IPS-NIHi7 (cell line): ENCODE results near the gene GABRP.
A peak's percentile ranks its signal among the peaks of the same experiment; 100 is the strongest.
"Not testable (repeated sequence)": the region's sequence is repeated elsewhere in the genome, so short reads cannot be mapped to it uniquely, and the experiment has no call there.

Source experiments
- DNase-seq: peaks from one replicate; pipeline ENCODE4 v3.0.0; 2012; ENCODE audit warnings: mixed read lengths; ENCODE audit errors: extremely low spot score

GABRP gene

GRCh38 chr5:170792878-170793277 is 9.4 kb downstream of the GABRP start:
- DNase-seq = no peak

- DNase-seq = no peak
These were observed 11.6 kb downstream of the GABRP start for GRCh38 chr5:170795154-170795553.

DNA sequence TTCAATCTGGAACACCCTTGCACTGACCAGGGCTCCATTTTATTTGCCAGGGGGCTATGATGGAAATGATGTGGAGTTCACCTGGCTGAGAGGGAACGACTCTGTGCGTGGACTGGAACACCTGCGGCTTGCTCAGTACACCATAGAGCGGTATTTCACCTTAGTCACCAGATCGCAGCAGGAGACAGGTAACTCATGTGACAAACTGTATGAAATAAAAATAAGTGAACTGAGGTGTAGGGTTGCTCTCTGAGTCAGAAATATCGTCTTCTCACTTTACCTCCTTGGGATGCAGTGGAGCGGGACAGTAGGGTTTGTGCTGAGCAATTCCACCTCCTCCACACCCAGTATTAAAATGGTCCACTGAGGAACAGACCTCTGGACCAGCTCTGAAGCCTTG is 22.1 kb downstream of the GABRP start:
- DNase-seq = no peak

- DNase-seq = peak; percentile 78
These were observed 26.0 kb downstream of the GABRP start for GRCh38 chr5:170809551-170809950.

DNA sequence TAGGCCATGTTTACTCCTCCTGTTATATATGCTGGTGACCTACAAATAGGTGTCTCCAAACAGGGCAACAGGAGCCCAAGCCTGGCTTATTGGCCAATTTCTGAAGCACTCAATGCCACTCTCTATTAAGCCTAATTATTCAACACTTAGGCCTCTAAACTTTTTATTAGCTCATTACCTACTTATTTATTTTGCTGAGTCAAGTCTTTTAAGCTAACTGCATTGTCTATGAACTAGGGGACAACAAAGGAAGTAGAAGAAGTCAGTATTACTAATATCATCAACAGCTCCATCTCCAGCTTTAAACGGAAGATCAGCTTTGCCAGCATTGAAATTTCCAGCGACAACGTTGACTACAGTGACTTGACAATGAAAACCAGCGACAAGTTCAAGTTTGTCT is 28.2 kb downstream of the GABRP start:
- DNase-seq = no peak

DNA sequence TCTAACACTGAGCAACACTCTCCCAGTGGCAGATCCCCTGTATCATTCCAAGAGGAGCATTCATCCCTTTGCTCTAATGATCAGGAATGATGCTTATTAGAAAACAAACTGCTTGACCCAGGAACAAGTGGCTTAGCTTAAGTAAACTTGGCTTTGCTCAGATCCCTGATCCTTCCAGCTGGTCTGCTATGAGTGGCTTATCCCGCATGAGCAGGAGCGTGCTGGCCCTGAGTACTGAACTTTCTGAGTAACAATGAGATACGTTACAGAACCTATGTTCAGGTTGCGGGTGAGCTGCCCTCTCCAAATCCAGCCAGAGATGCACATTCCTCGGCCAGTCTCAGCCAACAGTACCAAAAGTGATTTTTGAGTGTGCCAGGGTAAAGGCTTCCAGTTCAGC is 29.7 kb downstream of the GABRP start:
- no peak for DNase-seq

- no peak for DNase-seq
These were observed 33.7 kb downstream of the GABRP start for GRCh38 chr5:170817195-170817594.

DNA sequence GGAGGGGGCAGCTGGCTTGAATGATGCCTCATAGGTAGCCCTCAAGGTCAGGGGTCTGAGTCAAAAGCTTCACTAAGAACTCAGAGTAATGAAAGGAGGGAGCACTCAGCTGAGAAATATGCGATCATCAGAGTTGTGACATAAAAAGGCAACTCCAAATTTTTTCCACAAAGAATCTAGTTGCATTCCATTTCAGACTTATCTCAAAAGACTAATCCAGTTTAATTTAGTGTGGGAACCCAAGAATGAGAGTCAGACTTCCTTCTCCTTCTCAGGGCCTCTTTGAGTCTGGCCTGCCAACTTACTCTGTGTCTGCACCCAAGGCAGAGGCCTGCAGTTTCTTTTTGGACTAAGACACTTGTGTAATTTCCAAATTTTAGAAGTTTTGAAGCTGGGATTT is 34.7 kb downstream of the GABRP start:
- no peak for DNase-seq

DNA sequence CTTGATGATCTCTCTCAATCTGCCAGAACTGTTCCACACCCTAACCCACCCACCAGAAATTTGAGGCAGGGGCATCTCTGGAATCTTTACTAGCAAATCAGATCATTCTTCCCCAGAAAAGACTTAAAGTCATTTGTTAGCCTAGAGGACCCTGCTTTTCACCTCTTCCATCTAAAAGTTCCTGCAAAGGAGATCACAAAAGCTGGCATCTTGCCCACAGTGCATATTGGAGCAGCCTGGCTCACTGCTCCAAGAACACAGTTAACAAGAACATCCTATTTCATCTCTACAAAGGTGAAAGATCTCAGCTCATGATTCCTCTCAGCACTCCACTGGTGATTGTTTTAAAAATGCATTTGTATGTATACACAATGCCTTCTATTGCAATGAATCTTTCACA is 36.3 kb downstream of the GABRP start:
- no peak for DNase-seq

- no peak for DNase-seq
These were observed 37.8 kb downstream of the GABRP start for GRCh38 chr5:170821257-170821800.

GRCh38 chr5:170826117-170826516 is 42.6 kb downstream of the GABRP start:
- DNase-seq = no peak

DNA sequence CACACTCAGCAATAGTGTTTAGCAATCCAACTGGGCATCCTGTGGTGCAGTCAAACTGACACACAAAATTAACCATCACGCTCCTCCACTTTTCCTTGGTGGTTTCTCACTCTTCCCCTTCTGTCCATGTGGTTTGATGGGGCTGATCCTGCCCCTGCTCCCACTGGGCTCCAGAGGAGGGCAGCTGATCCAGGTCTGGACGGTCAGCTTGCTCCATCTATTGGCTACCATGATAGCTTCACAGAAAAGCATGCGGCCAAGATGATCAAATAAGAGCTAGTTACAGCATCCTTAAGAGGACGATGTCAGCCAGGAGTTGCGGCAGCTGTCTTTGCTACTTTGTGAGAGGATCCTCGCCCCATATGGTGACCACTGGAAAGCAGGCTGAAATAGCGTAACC is 48.7 kb downstream of the GABRP start:
- DNase-seq = no peak

- DNase-seq = not testable (repeated sequence)
These were observed 50.5 kb downstream of the GABRP start for GRCh38 chr5:170833981-170834380.

DNA sequence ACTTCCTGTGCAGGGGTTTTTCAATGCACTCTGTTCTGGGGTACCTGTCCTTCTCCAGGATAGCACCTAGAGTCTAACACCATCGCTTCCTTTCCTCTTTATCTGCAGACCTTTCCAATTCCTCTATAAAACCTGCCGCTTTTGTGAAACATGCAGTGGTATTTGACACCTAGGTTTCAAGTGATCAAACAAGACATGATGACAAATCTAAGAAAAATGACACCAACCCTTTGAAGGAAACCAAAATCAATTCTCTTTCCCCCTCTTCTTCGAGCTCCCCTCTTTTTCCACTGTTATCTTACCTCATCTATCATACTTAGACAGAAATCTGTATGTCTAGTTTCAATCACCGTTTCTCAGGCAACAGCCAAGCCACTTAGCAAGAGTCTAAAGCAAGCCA is 52.7 kb downstream of the GABRP start:
- DNase-seq = no peak

DNA sequence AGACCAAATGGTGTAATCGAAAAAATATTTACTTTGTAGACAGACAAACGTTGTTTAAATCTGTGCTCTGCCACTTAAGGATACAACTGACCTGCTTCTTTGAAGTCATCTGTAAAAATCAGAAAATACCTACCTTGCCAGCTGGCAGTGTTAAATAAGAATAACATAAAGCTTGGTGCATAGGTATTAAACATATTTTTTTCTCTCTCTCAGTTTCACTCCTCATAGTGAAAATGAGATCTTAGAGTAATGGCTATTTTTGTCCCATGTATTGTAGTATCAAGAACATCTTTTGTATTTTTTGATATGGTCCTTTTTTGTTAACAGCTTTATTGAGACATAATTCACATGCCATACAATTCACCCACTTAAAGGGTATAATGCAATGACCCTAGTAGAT is 60.3 kb downstream of the GABRP start:
- no peak for DNase-seq

- no peak for DNase-seq
These were observed 61.1 kb downstream of the GABRP start for GRCh38 chr5:170844651-170845050.

- no peak for DNase-seq
These were observed 62.9 kb downstream of the GABRP start for GRCh38 chr5:170846416-170846815.

- DNase-seq = no peak
These were observed 63.3 kb downstream of the GABRP start for GRCh38 chr5:170846846-170847245.

DNA sequence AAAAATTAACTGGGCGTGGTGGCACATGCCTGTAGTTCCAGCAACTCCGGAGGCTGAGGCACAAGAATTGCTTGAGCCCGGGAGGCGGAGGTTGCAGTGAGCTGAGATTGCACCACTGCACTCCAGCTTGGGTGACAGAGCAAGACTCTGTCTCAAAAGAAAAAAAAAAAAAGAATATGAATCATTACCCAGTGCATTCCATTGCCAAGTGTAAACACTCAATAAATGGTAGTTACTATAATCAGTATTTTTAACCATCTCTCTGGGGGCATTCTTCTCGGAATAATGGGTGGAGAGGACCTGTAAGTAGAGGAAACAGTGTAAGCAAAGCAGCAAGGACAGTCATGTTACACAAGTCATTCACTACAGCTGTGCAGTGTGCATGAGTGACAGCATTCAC is 64.5 kb downstream of the GABRP start:
- no peak for DNase-seq

DNA sequence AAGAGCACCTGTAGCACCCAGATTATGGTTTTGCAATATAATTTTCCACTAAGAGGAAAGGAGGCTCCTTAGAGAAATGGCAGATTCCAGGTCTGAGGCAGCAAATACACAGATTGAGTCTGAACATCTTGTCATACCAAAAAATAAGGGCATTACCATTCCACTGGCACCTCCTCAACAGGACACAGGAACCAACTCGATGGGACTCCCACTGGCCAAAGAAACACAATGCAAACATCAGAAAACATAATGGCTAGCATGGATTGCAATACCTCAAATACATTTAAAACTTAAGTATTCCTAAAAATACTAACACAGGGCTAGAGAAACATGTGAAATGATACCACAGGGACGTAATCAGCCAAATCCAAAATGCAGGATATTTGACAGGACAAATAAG is 65.8 kb downstream of the GABRP start:
- DNase-seq = no peak

GRCh38 chr5:170854566-170854965 is 71.0 kb downstream of the GABRP start:
- DNase-seq = no peak

DNA sequence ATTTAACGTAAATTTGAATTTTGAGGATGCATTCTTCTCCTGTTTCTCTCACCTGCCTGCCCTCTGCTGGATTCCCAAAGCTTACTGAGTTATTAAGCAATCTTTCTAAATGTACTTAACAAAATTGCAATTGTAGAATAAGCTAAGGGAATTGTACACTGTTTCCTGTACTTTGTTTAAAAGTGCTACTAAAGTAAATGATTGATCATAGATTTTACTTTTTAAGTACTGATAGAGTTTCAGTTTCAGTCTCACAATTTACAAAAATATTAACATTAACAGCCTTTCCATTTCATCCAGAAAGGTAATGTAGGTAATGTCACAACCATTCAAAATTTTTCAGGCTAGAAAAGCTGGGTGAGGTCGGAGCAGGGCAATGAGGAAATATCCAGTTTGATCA is 73.5 kb downstream of the GABRP start:
- DNase-seq = no peak

DNA sequence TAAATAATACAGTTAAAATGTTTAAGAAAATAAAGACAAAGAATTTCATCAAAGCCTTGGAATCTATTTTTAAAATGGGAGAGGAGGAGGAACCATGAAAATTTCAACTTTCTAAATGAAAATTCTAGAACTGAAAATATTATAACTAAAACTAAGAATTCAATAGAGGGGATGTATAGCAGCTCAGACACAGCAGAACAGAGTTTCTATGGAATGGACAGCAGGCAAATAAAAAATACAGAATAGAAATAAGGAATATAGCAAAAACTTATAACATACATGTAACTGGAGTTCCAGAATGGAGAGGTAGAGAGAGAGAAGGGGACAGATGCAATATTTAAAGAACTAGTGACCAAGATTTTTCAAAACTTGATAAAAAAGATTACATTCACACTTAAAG is 76.9 kb downstream of the GABRP start:
- no peak for DNase-seq

- no peak for DNase-seq
These were observed 77.5 kb downstream of the GABRP start for GRCh38 chr5:170860818-170861666.
